SJCRH30 (cell line): Measurements from ENCODE around the gene ZNF506. TPM values are rescaled to one million over a fixed set of nuclear protein-coding genes. Genes with fewer than 3 reads are reported as not detected.
"Not testable (repeated sequence)": the region's sequence is repeated elsewhere in the genome, so short reads cannot be mapped to it uniquely, and the experiment has no call there.

Experiments
- DNase-seq, 2 experiments: peaks; one replicate each; pipeline ENCODE4 v3.0.0-alpha.2; 2015 to 2020
- H3K27ac ChIP-seq: fragments of 250-450 bp; sonication (Bioruptor Pico); 2 replicates; pipeline ENCODE4 v1.5.1; 2020; ENCODE audit warnings: mild to moderate bottlenecking, moderate library complexity
- H3K27me3 ChIP-seq: fragments of 250-450 bp; sonication (Bioruptor Pico); 2 replicates; pipeline ENCODE4 v1.5.1; 2020; ENCODE audit warnings: mild to moderate bottlenecking, moderate library complexity
- H3K36me3 ChIP-seq: fragments of 250-450 bp; sonication (Bioruptor Pico); 2 replicates; pipeline ENCODE4 v1.5.1; 2020; ENCODE audit warnings: mild to moderate bottlenecking, moderate library complexity
- H3K4me1 ChIP-seq: fragments of 250-450 bp; sonication (Bioruptor Pico); 2 replicates; pipeline ENCODE4 v1.5.1; 2020; ENCODE audit warnings: mild to moderate bottlenecking, moderate library complexity
- H3K4me3 ChIP-seq: fragments of 250-450 bp; sonication (Bioruptor Pico); 2 replicates; pipeline ENCODE4 v1.5.1; 2020; ENCODE audit warnings: mild to moderate bottlenecking, moderate library complexity
- H3K9me3 ChIP-seq: fragments of 250-450 bp; sonication (Bioruptor Pico); replicated peaks from 2 replicates; pipeline ENCODE4 v1.5.1; 2020; ENCODE audit warnings: mild to moderate bottlenecking, moderate library complexity
- total RNA-seq: library from RNA; depleted of rRNA; stranded (reverse); fragments of >200 nt; shearing (Covaris generic); gene quantifications from 2 replicates; pipeline ENCODE4 v1.2.3, GENCODE V29; 2014; rRNA removed

The ZNF506 gene
- total RNA-seq, 1 experiment from 2014 or later = 31.6 TPM

- not testable (repeated sequence) for H3K36me3 ChIP-seq, DNase-seq, H3K4me3 ChIP-seq, H3K27me3 ChIP-seq, H3K27ac ChIP-seq, H3K4me1 ChIP-seq, H3K9me3 ChIP-seq
Measured at GRCh38 chr19:19743921-19744320, 77.6 kb downstream of the ZNF506 start.

- H3K9me3 ChIP-seq = no peaks in the 10 kb centered on the region
- no peak for DNase-seq
- no peak overlapping the region for H3K27ac ChIP-seq
- no peaks in the 10 kb centered on the region for H3K36me3 ChIP-seq
- H3K4me1 ChIP-seq = no peaks in the 10 kb centered on the region
- H3K27me3 ChIP-seq = no peaks in the 10 kb centered on the region
- H3K4me3 ChIP-seq = no peak overlapping the region
Measured at GRCh38 chr19:19743176-19743575, 78.4 kb downstream of the ZNF506 start.

- H3K4me3 ChIP-seq = no peak overlapping the region
- no peaks in the 10 kb centered on the region for H3K9me3 ChIP-seq
- no peak overlapping the region for H3K27ac ChIP-seq
- no peak for DNase-seq
- no peaks in the 10 kb centered on the region for H3K27me3 ChIP-seq
- no peaks in the 10 kb centered on the region for H3K36me3 ChIP-seq
- H3K4me1 ChIP-seq = no peaks in the 10 kb centered on the region
Measured at GRCh38 chr19:19742773-19743172, 78.8 kb downstream of the ZNF506 start.

Other genes with a start within 250 kb of the ZNF506 start
- gene PBX4, start 203.1 kb downstream of the ZNF506 start, total RNA-seq = 3.6 and 3.7 TPM in 2 replicates
- 1.5 and 1.9 TPM in 2 replicates for gene LPAR2, start 193.5 kb downstream of the ZNF506 start, total RNA-seq
- gene GMIP, start 178.1 kb downstream of the ZNF506 start, total RNA-seq = 3.2 and 4.6 TPM in 2 replicates
- 28.8 and 29.3 TPM in 2 replicates for gene ATP13A1, start 158.1 kb downstream of the ZNF506 start, total RNA-seq
- 17.9 and 19.5 TPM in 2 replicates for gene ZNF101, start 152.9 kb downstream of the ZNF506 start, total RNA-seq
- 7.8 and 7.9 TPM in 2 replicates for gene ZNF14, start 88.6 kb downstream of the ZNF506 start, total RNA-seq
- 24.7 and 27.9 TPM in 2 replicates for gene ZNF253, start 44.1 kb upstream of the ZNF506 start, total RNA-seq
- gene ZNF93, start 79.2 kb upstream of the ZNF506 start, total RNA-seq = 32.4 and 34.8 TPM in 2 replicates
- gene ZNF682, start 217.8 kb upstream of the ZNF506 start, total RNA-seq = 9.5 and 11.7 TPM in 2 replicates